Measurements from ENCODE around the gene MOXD1.

The MOXD1 gene

DNA sequence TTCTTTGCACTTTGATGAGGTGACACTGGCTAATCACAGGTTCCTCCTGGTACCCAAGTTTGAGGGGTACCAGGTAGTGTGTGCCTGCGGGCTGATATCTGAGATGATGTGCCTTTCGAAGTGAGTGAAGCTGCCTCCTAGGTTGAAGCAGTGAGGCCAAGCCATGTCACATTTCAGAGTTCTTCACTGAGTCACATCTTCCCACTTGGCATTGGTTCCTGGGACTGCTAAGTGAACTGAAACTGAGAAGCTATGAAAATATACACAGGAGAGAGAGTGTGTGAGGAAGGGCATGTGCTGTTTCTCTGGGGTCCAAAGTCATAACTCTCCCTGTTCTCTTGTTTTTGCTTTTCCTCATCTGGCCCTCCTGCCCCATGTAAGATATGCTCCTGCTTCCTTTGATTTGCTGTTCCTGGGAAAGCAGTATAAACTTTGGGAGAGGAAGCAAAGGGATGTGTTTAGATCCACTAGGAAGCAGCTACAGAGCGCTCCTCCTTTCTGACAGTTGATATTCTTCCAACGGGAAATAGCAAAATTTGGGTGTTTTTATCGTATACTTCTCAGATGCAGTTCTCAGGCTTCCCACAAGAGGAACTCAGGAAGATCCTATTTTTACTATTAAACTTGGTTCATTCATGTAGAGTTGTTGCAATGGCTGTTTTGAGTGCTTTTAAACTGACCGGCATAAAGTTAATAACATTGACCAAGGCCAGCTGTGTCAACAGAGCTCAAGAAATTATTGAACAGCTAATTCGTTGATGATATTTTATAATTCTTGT lies 153.7 kb downstream of the MOXD1 start:
- in situ Hi-C loops (cut with HindIII; ENCODE audit: low sequenced_read_pairs) = no loop called here

DNA sequence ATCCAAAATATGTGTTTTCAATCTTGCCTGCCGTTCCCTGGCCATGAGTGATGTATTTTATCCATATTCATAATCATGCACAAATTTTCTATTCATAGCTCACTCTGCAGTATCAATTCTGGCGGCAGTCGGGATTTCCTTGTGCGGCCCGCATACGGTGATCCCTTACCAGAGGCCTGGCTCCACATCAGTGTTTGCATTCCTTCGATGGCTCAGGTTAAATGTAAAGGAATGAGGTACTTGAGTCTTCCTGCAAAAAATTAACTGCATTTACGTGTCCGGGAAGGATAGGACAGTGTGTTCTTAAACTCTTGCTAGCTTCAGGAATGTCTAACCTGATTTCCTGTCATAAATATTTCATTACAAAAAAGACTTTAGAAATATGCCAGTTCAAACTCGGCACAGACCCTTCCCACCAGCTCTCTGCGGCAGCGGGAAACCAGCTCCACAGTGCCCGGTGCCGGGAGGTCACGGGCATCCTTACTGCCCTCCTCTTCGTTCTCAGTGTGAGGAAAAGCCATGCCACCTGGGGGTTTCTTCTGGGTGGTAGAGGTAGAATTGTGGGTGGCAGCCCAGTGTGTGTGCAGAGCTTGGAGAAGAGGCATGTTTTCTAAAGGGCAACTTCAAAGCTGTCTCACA lies 154.5 kb downstream of the MOXD1 start:
- in situ Hi-C loops (cut with HindIII; ENCODE audit: low sequenced_read_pairs) = no loop called here

DNA sequence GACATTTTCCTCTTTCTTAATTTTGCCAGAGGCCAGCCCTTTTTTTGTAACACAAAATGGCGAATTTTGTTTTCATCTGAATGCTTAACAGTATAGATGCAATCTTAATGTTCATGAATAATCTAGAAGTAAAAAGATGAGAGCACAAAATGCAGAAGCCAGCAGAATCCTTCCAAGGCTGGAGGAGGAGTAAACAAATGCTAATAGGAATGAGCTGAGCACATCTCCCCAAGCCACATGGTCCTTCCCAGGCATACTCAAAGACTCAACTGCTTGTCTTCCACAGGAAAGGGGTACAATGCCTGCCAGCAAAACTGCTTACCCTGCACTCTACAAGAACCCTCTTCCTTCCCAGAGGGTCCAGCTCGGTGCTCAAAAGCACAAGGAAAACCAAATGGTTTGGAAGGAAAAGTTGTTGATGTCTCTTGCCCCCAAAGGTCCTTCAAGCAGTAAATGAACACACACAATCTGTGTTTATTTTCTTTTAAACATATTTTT lies 155.1 kb downstream of the MOXD1 start:
- in situ Hi-C loops (cut with HindIII; ENCODE audit: low sequenced_read_pairs) = no loop called here

All from endothelial cell of hepatic sinusoid (primary cell).